NCI-H146 treated with DMSO at 0.1 percent for 48 hours (cell line): ENCODE results near the gene PRPF40B.

Experiments used
- DNase-seq: peaks from one replicate; lab custom pipeline; 2025; ENCODE audit not compliant: unreplicated experiment; lab: John Stamatoyannopoulos, UW

PRPF40B gene

GRCh38 chr12:49680075-49680474, 56.7 kb downstream of the PRPF40B start:
- no peak for DNase-seq

- DNase-seq: no peak
These were observed 60.4 kb downstream of the PRPF40B start for GRCh38 chr12:49683599-49684309.

- DNase-seq: no peak
These were observed 61.0 kb downstream of the PRPF40B start for GRCh38 chr12:49684310-49684854.

- no peak for DNase-seq
These were observed 64.6 kb downstream of the PRPF40B start for GRCh38 chr12:49687941-49688340.

GRCh38 chr12:49689237-49689636, 65.9 kb downstream of the PRPF40B start:
- no peak for DNase-seq

- no peak for DNase-seq
These were observed 66.4 kb downstream of the PRPF40B start for GRCh38 chr12:49689785-49690184.

GRCh38 chr12:49692851-49693250, 69.5 kb downstream of the PRPF40B start:
- DNase-seq: no peak

- no peak for DNase-seq
These were observed 70.6 kb downstream of the PRPF40B start for GRCh38 chr12:49693931-49694444.
